ENCODE measurements around the gene TNPO3.

DNA sequence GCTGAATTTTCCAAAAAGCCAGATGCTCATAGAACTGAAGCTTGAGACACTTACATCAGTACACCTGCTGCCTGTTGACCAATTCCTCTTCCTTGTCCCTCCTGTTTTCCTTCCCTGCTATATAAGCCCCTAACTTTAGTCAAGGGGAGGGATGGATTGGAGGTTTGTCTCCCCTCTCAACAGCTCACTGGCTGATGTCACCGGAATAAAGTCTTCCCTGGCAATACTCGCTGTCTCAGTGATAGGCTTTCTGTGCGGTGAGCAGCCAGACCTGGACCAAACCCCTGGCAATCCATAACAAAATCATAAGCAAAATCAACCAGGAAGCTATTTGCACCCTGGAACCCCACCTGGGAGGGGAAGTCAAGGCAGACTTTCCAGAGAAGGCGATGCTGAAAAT lies 118.1 kb downstream of the TNPO3 start:
- TF ChIP-seq ZBTB33 (IDR thresholded peaks at IDR 0.05; ENCODE audit: extremely low read depth, insufficient replicate concordance, low read length), result no peak
- no peak for TF ChIP-seq JUND (IDR thresholded peaks at IDR 0.05)
- no peak for TF ChIP-seq REST (IDR thresholded peaks at IDR 0.05; ENCODE audit: low read depth)
- TF ChIP-seq, protein P1, sequence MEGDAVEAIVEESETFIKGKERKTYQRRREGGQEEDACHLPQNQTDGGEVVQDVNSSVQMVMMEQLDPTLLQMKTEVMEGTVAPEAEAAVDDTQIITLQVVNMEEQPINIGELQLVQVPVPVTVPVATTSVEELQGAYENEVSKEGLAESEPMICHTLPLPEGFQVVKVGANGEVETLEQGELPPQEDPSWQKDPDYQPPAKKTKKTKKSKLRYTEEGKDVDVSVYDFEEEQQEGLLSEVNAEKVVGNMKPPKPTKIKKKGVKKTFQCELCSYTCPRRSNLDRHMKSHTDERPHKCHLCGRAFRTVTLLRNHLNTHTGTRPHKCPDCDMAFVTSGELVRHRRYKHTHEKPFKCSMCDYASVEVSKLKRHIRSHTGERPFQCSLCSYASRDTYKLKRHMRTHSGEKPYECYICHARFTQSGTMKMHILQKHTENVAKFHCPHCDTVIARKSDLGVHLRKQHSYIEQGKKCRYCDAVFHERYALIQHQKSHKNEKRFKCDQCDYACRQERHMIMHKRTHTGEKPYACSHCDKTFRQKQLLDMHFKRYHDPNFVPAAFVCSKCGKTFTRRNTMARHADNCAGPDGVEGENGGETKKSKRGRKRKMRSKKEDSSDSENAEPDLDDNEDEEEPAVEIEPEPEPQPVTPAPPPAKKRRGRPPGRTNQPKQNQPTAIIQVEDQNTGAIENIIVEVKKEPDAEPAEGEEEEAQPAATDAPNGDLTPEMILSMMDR (IDR thresholded peaks at IDR 0.05 in 2 of 3, conservative IDR thresholded peaks at IDR 0.05 in 1 of 3; ENCODE audit: borderline replicate concordance in 1 of 3, insufficient read depth in 1 of 3, low read depth in 2 of 3, low read length in 2 of 3), result no peak
- TF ChIP-seq POLR2A (IDR thresholded peaks at IDR 0.05; ENCODE audit: borderline replicate concordance, extremely low read depth, insufficient read depth, insufficient read length), result no peak
- no peak for TF ChIP-seq CEBPB (IDR thresholded peaks at IDR 0.05; ENCODE audit: low read depth)
- TF ChIP-seq MAX (IDR thresholded peaks at IDR 0.05), result no peak
- TF ChIP-seq RAD21 (IDR thresholded peaks at IDR 0.05; ENCODE audit: low read depth), result no peak
